Effector CD8-positive, alpha-beta T cell (primary cell): ENCODE measurements around the gene SLC24A1.

Source experiments
- DNase-seq: peaks from one replicate; lab custom pipeline; 2025; lab: John Stamatoyannopoulos, UW

SLC24A1 gene

GRCh38 chr15:65618560-65619109 is 3.1 kb upstream of the SLC24A1 start:
- DNase-seq: no peak

- DNase-seq: no peak
Measured at GRCh38 chr15:65619626-65620290, 2.0 kb upstream of the SLC24A1 start.

- DNase-seq: no peak
Measured at GRCh38 chr15:65620833-65621232, 905 bp upstream of the SLC24A1 start.

GRCh38 chr15:65623103-65623502 is 1.4 kb downstream of the SLC24A1 start:
- no peak for DNase-seq

DNA sequence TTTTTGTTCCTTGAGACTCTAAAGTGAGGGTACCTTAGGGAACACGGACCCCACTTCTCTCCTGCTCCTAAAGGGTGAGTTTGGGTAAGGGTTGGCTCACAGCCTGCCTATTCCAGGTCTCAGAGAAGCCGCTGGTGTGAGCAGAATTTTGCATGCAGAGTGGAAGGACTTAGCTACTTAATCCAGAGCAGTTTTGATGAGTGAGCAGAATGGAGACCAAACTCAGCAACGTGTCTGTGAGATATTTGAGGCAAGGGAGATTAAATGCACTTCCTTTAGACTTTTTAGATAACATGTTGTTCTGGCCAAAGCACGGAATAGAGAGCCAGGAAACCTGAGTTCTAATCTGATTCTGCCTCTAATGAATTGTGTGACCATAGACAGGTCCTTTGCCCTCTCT is 5.1 kb downstream of the SLC24A1 start:
- DNase-seq: no peak

GRCh38 chr15:65629548-65629947 is 7.8 kb downstream of the SLC24A1 start:
- no peak for DNase-seq

GRCh38 chr15:65630760-65631159 is 9.0 kb downstream of the SLC24A1 start:
- DNase-seq: no peak

- no peak for DNase-seq
Measured at GRCh38 chr15:65631503-65631902, 9.8 kb downstream of the SLC24A1 start.

DNA sequence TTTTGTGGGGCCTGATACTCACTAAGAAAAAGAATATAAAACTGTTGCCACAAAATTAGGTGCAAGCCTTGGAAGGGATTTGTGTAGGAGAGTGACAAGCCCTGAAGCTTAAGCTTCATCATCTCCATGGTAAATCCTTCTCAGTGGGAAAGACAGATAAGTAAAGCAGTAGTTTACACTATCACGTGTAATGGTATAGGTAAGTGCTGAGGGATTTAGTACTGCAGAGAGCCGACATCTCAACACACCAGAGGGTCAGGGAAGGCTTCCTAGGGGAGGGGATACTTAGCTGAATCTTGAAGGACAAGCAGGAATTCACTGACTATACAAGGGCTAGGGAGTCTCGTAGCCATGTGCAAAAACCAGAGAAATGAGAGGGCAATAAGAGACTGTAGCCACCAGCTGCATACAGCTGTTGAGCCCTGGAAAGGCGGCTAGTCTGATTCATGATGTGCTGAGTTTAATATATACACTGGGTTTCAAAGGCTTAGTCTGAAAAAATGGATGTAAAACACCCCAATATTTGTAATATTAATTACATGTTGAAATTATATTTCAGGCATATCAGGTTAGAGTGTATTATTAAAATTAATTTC is 11.1 kb downstream of the SLC24A1 start:
- DNase-seq: no peak

DNA sequence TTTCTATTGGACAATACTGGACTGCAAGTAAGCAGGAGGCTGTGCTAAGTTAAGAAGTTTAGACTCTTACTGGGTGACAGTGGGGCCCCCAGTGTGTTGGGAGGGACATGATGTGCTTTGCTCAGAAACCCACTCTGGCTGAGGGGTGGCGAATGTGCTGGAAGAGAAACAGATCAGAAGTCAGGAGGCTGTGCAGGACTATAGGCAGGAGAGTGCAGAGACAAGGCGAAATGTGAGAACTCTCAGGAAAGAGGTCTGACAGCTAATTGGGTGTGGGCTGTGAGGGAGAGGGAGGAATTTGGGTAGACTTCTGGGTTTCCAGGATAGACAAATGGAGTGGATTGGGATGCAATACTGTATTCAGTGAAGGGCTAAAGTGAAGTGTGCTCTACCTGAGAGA is 12.0 kb downstream of the SLC24A1 start:
- no peak for DNase-seq

- DNase-seq: no peak
Measured at GRCh38 chr15:65634356-65634755, 12.6 kb downstream of the SLC24A1 start.

DNA sequence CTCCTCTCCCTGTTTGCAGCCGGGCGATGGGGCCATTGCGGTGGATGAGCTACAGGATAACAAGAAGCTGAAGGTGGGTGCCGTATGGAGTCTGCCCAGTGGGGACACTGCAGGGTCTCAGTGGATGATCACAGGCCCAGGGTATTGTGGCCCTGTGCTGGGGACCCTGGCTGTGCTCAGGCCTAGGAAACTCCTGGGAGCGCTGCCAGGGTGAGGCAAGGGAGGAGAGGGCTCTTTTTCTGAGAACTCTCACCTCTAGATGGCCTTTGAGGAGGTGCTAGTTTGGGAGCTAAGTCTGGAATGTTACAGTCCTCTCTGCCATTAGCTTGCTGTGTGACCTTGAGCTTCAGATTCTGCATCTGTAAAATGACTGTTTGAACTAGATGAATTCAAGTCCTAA is 16.4 kb downstream of the SLC24A1 start:
- no peak for DNase-seq

- peak; percentile 10 for DNase-seq
Measured at GRCh38 chr15:65638681-65639089, 16.9 kb downstream of the SLC24A1 start.

DNA sequence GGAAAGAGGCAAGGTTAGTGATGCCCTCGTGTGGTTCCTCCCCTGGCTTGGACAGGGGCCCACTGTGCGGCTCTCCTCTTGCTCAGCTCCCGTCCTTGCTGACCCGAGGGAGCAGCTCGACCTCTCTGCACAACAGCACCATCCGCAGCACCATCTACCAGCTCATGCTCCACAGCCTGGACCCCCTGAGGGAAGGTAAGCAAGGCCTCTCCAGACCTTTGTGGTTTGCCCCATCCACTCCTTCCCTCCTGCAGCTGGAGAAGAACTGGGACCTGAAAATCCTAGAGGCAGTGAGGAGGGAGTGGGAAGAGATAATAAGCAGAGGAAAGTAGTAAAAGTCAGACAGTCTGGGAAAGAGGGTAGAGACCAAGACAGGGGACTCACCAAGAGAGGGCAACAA is 17.8 kb downstream of the SLC24A1 start:
- no peak for DNase-seq

DNA sequence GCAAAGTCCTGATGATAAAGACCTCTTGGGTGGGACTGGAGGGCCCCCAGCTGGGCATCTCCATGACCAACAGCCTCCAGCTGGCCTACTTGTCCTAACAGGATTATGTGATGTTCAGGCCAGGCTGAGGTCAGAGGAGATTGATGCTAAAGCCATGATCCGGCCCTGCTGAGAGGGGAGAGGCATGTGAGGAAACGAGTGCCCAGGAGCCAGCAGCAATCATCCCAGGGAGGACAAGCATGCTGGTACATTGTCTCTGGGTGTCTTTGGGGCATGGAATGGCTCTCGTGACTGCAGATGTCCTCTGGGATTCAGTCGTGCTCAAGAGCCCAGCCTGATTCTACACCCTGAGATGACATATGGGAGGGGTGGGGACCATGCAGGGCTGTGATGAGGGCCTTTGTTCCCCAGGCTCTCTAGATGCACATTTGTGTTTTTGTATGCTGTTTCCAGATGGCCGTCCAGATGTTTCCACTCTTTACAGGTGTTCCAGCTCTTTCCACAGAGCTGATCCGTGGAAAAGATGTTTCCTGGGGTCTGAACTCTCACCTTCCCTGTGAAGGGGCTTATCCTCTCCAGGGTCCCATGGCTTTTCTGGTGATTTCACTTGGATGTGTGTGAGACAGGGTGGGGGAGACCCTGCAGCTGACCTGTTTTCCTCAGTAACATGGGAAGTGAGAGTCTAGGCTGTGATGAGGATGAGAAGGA is 20.2 kb downstream of the SLC24A1 start:
- DNase-seq: no peak

DNA sequence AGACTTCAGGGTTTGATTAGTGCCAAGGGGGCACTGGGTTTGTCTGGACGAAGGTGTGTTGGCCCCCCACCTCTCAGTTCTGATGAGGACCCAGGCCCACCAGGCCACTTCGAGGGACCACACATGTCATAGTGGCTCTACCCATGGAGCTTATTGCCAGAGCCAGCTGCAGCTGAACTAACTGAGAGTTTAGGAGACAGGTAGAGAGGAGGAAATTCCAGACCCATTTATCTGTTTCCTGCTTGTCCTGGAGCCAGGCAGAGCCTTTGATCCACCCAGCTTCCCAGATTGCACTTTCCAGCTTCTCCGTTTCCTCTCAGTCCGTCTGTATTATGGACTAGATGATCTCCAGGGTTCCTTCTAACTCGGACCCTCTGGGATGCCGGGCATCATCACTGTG is 20.9 kb downstream of the SLC24A1 start:
- no peak for DNase-seq

DNA sequence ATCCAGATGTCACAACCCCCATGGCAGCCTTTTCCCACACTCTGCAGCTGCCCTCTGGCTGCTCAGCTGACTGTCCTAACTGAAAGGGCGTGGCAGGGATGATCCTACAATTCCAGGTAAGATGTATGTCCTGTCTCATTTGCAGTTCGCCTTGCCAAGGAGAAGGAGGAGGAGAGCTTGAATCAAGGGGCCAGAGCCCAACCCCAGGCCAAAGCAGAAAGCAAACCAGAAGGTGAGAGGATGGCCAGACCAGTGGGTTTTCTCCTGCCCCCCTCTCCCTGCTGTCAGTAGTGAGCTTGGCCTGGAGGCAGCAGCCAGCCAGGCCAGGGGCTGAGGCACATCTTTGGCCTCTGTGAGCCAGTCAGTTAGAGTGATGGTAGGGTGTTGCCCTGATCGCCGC is 22.5 kb downstream of the SLC24A1 start:
- no peak for DNase-seq

DNA sequence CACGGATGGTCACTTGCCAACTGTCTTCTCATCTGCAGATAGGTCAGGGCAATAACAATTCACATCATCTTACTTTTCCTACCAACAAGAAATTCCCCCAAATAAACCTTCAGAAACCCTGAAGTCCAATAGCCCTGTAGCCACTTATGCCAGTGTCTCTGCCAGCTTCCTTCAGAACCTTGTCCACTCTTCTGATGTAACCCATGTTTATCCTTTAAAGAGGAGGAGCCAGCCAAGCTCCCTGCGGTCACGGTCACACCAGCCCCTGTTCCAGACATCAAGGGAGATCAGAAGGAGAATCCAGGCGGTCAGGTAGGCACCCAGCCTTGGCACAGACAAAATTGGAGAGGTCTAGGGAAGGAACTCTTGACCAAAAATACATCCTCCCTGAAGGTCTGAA is 23.7 kb downstream of the SLC24A1 start:
- no peak for DNase-seq

GRCh38 chr15:65646486-65646885 is 24.7 kb downstream of the SLC24A1 start:
- no peak for DNase-seq

- no peak for DNase-seq
Measured at GRCh38 chr15:65650312-65651041, 28.7 kb downstream of the SLC24A1 start.

DNA sequence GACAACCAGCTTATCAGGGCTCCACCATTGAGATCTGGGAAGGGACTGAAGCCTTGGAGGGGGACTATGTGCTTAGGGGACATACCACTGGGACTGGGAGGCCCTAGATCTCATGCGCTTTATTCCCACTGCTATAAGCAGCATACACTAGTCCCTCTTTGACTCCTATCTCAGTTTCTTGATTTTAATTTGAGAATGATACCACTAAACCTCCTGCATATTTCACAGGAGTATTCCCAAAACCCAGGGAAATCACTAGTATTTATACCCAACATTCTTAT is 29.2 kb downstream of the SLC24A1 start:
- DNase-seq: no peak
